GM13976 (cell line): ENCODE results near the gene KRT6B.

Experiments
- DNase-seq: peaks from one replicate; pipeline ENCODE4 v3.0.0; 2012; ENCODE audit warnings: low spot score
- CTCF ChIP-seq: IDR thresholded peaks from 2 replicates; pipeline ENCODE4 v1.5.1; 2012; ENCODE audit warnings: borderline replicate concordance, mild to moderate bottlenecking; ENCODE audit not compliant: insufficient read depth; ENCODE audit errors: extremely low read depth, missing control alignments, control extremely low read depth
- in situ Hi-C: fragments of 300-500 bp; cut with MboI; formaldehyde crosslinking; loops from one replicate; pipeline ENCODE4 v1.12.0; 2022; ENCODE audit warnings: low sequenced_read_pairs, mixed read lengths, inconsistent platforms; ENCODE audit not compliant: unreplicated experiment

KRT6B gene

GRCh38 chr12:52446367-52447045, 5.4 kb downstream of the KRT6B start:
- no peak for DNase-seq
- TF ChIP-seq CTCF = no peak
- in situ Hi-C loops = no loop called here

DNA sequence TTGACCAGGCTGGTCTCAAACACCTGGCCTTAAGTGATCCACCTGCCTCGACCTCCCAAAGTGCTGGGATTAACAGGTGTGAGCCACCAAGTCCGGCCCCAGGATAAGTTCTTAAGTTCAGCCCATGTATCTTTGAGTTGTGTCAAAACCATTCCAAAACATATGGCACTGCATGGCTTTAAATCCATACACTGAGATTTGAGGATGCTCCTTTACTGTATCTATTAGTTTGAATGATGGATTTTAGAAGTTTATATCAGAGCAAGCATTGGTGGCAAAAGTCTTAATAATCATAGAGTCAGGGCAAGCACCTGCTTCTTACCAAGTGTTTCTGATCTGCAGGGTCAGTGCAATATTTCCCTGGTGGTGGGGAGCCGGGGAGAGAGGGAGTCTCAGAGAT, 6.1 kb downstream of the KRT6B start:
- in situ Hi-C loops = no loop called here

GRCh38 chr12:52444647-52445595, 7.0 kb downstream of the KRT6B start:
- in situ Hi-C loops = no loop called here
- DNase-seq = no peak

More for the DNA sequence above, 6.1 kb downstream of the KRT6B start:
- no peak for TF ChIP-seq CTCF
- DNase-seq = no peak

GRCh38 chr12:52443966-52444365, 8.0 kb downstream of the KRT6B start:
- in situ Hi-C loops = no loop called here
- DNase-seq = no peak
- TF ChIP-seq CTCF = no peak

More at GRCh38 chr12:52444647-52445595, 7.0 kb downstream of the KRT6B start:
- TF ChIP-seq CTCF = no peak

- in situ Hi-C loops = no loop called here
- DNase-seq = peak; percentile 3
- no peak for TF ChIP-seq CTCF
Observed at GRCh38 chr12:52442600-52443061, 9.3 kb downstream of the KRT6B start.

DNA sequence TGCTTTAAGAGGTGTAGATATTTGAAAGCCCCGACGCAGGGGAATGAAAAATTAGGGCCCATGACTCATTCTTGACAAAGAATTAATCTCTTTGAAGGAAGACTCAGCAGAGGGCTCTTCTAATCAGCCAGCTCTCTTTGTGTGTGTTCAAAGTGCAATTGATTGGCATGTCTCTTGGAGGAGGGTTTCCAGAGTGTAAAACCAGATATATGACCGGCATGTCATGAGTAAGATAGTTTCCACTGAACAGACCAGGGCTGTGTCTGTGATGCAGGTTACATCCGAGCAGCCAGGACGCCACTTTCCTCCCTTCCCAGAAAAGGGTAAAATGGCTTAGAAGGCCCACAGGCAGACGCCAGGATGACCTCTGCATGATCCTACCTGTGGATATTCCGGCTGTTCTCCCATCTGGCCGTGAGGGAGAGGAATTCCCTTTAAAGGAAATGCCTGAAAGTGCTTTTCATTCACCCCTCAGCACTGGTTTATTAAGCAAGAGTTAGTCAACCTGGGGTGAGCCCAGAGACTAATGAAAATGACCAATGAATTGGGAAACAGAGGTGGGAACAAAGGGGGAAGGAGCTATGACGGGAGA, 10.5 kb downstream of the KRT6B start:
- DNase-seq = no peak
- no peak for TF ChIP-seq CTCF
- in situ Hi-C loops = no loop called here
